ENCODE data around the gene ACVR2A. TPM values are rescaled to one million over a fixed set of nuclear protein-coding genes. Genes with fewer than 3 reads are reported as not detected.

ACVR2A gene
- total and polyA plus RNA-seq, 2 of the 4 experiments (the other 2 are of a cell fraction) = 1.8 to 6.8 TPM

DNA sequence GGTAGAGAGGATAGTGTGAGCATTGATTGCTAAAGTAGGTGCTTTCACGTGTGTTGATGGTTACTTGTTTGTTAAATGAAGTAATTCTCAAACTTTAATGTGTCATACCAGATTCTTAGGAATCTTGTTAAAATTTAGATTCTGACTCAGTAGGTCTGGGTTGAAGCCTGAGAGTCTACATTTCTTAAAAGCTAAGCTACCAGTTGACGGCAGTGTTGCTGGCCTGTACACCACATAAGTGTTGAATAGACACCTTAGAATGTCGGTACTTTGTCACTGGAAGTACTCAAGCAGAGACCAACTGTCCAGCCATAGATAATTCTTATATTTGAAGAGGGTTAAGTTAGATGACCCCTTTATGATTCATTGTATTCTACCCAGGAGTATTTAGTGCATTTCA is 79.8 kb downstream of the ACVR2A start:
- H4K91ac ChIP-seq (ENCODE audit: insufficient read depth, low read depth, low read length) = no peak overlapping the region
- no peak overlapping the region for H2AFZ ChIP-seq (replicated peaks; ENCODE audit: low read length, poor library complexity)
- H3K4me2 ChIP-seq (ENCODE audit: low read depth, low read length) = no peak overlapping the region
- H2BK15ac ChIP-seq (ENCODE audit: low read depth, low read length) = no peak overlapping the region
- intact Hi-C loops (cut with micrococcal nuclease) (no loop called here), in situ Hi-C loops (cut with MboI; ENCODE audit: low sequenced_read_pairs) (loop anchor here (25.0 kb wide), 1 partner anchor 837 kb away; no protein-coding TSS in a partner anchor), dilution Hi-C loops (cut with HindIII; ENCODE audit: low sequenced_read_pairs, unreplicated experiment) (no loop called here)
- no peak overlapping the region for H3K56ac ChIP-seq (ENCODE audit: extremely low read depth, insufficient read depth, low read length)
- BruUV-seq (replicated peaks) = no TSS peak
- no peak overlapping the region for H2BK120ac ChIP-seq (ENCODE audit: low read depth, low read length)
- H3K23ac ChIP-seq (ENCODE audit: low read depth, low read length) = no peak overlapping the region
- no peak overlapping the region for H4K5ac ChIP-seq (ENCODE audit: low read depth, low read length)
- no peak overlapping the region for H3K9ac ChIP-seq (ENCODE audit: low read depth, low read length)
- H3K4me3 ChIP-seq (ENCODE audit: insufficient read depth, low read depth, low read length) = no peak overlapping the region
- H3K9me3 ChIP-seq (ENCODE audit: control insufficient read depth, insufficient read depth, low read length) = no peaks in the 10 kb centered on the region
- no peak overlapping the region for H2BK20ac ChIP-seq (ENCODE audit: low read depth, low read length)
- H3K9me1 ChIP-seq (ENCODE audit: insufficient read depth, low read length) = no peaks in the 10 kb centered on the region
- POLR2A ChIA-PET (ENCODE audit: unreplicated experiment) = no interaction called here
- no peak overlapping the region for H3K18ac ChIP-seq (ENCODE audit: low read depth, low read length)
- no peak for DNase-seq
- 0 out of 2 replicates have a peak, but pooled peaks cover 5% of the 10 kb centered on the region for H3K36me3 ChIP-seq (ENCODE audit: control insufficient read depth, insufficient read depth, low read length)
- TF ChIP-seq POLR2A (IDR thresholded peaks at IDR 0.05; ENCODE audit: low read depth, low read length) (no peak), CHD1 (IDR thresholded peaks at IDR 0.05; ENCODE audit: low read depth, low read length) (no peak), MXI1 (IDR thresholded peaks at IDR 0.05; ENCODE audit: borderline replicate concordance, low read depth, low read length) (no peak), BHLHE40 (IDR thresholded peaks at IDR 0.05; ENCODE audit: low read depth, low read length) (no peak), CEBPB (IDR thresholded peaks at IDR 0.05; ENCODE audit: low read depth, low read length) (no peak), RFX5 (IDR thresholded peaks at IDR 0.05; ENCODE audit: low read depth, low read length) (no peak), RAD21 (IDR thresholded peaks at IDR 0.05; ENCODE audit: low read length) (no peak), NFE2L2 (IDR thresholded peaks at IDR 0.05; ENCODE audit: low read depth, low read length) (no peak), FOS (IDR thresholded peaks at IDR 0.05; ENCODE audit: low read depth, low read length) (no peak), RCOR1 (IDR thresholded peaks at IDR 0.05; ENCODE audit: insufficient replicate concordance, low read length) (no peak), MAZ (IDR thresholded peaks at IDR 0.05; ENCODE audit: borderline replicate concordance, low read depth, low read length) (no peak), MAFK (IDR thresholded peaks at IDR 0.05; ENCODE audit: low read depth, low read length) (no peak)
- TF ChIP-seq, protein P1, sequence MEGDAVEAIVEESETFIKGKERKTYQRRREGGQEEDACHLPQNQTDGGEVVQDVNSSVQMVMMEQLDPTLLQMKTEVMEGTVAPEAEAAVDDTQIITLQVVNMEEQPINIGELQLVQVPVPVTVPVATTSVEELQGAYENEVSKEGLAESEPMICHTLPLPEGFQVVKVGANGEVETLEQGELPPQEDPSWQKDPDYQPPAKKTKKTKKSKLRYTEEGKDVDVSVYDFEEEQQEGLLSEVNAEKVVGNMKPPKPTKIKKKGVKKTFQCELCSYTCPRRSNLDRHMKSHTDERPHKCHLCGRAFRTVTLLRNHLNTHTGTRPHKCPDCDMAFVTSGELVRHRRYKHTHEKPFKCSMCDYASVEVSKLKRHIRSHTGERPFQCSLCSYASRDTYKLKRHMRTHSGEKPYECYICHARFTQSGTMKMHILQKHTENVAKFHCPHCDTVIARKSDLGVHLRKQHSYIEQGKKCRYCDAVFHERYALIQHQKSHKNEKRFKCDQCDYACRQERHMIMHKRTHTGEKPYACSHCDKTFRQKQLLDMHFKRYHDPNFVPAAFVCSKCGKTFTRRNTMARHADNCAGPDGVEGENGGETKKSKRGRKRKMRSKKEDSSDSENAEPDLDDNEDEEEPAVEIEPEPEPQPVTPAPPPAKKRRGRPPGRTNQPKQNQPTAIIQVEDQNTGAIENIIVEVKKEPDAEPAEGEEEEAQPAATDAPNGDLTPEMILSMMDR (conservative IDR thresholded peaks at IDR 0.05; ENCODE audit: low read depth, low read length) = no peak
- TF ChIP-seq, protein P2, sequence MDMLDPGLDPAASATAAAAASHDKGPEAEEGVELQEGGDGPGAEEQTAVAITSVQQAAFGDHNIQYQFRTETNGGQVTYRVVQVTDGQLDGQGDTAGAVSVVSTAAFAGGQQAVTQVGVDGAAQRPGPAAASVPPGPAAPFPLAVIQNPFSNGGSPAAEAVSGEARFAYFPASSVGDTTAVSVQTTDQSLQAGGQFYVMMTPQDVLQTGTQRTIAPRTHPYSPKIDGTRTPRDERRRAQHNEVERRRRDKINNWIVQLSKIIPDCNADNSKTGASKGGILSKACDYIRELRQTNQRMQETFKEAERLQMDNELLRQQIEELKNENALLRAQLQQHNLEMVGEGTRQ (IDR thresholded peaks at IDR 0.05; ENCODE audit: low read depth, low read length) = no peak
- WGBS, 2 experiments (ENCODE audit: extremely low coverage in 2 of 2, insufficient read length in 1 of 2) = no CpG with 5 or more reads among the region's 3 CpGs
- no peak overlapping the region for H2BK5ac ChIP-seq (ENCODE audit: low read depth, low read length, poor library complexity, severe bottlenecking)
- no peak overlapping the region for H3K4ac ChIP-seq (ENCODE audit: low read depth, low read length)
- no peaks in the 10 kb centered on the region for H4K20me1 ChIP-seq (ENCODE audit: insufficient read depth, low read length)
- ATAC-seq (ENCODE audit: low read depth) = no peak
- no peak overlapping the region for H4K8ac ChIP-seq (ENCODE audit: low read depth in 2 of 2, low read length in 2 of 2)
- CTCF ChIA-PET = interaction anchor here (1.0 kb wide), 1 partner anchor 9 kb away, joined by 3 read pairs; no protein-coding TSS in a partner anchor
- H3K79me1 ChIP-seq (ENCODE audit: low read depth in 1 of 2, low read length in 2 of 2) = no peaks in the 10 kb centered on the region
- no peak overlapping the region for H2AK5ac ChIP-seq (ENCODE audit: low read depth, low read length)
- no peak overlapping the region for H2AK9ac ChIP-seq (replicated peaks; ENCODE audit: low read depth, low read length, poor library complexity)
- no peaks in the 10 kb centered on the region for H3K4me1 ChIP-seq (ENCODE audit: control insufficient read depth, insufficient read depth, low read length)
- H3K14ac ChIP-seq (replicated peaks; ENCODE audit: low read depth, low read length) = no peak overlapping the region
- no peak overlapping the region for H3K27ac ChIP-seq (ENCODE audit: insufficient read depth, low read length)
- no peaks in the 10 kb centered on the region for H3K27me3 ChIP-seq (ENCODE audit: control insufficient read depth, insufficient read depth, low read length)
